Astrocyte (in vitro differentiated cells and primary cell): Measurements from ENCODE around the gene LRRC53. TPM values are rescaled to one million over a fixed set of nuclear protein-coding genes. Genes with fewer than 3 reads are reported as not detected.

Experiments used
- DNase-seq: peaks from one replicate; pipeline ENCODE4 v3.0.0-alpha.2; 2010; ENCODE audit warnings: low read depth
- FAIRE-seq: peaks from 2 replicates; lab custom pipeline; 2011; peaks lifted over from hg19 to GRCh38; lab: Jason Lieb, UNC
- H2AFZ ChIP-seq: 2 replicates; pipeline ENCODE4 v1.6.0; 2012; ENCODE audit warnings: low read depth, low read length, inconsistent platforms
- H3K27ac ChIP-seq: 2 replicates; pipeline ENCODE4 v1.5.1; 2011; ENCODE audit warnings: low read depth, low read length, inconsistent platforms
- H3K27me3 ChIP-seq: 2 replicates; pipeline ENCODE4 v1.6.0; 2011; ENCODE audit warnings: low read length, inconsistent platforms; ENCODE audit not compliant: insufficient read depth
- H3K36me3 ChIP-seq: 2 replicates; pipeline ENCODE4 v1.5.1; 2011; ENCODE audit warnings: low read length, inconsistent platforms; ENCODE audit not compliant: insufficient read depth
- H3K4me1 ChIP-seq: 2 replicates; pipeline ENCODE4 v1.5.1; 2011; ENCODE audit warnings: low read length, inconsistent platforms; ENCODE audit not compliant: insufficient read depth
- H3K4me2 ChIP-seq: 2 replicates; pipeline ENCODE4 v1.6.0; 2012; ENCODE audit warnings: low read length, inconsistent platforms
- H3K4me3 ChIP-seq: 2 replicates; pipeline ENCODE4 v1.5.1; 2011; ENCODE audit warnings: low read depth, mild to moderate bottlenecking, low read length, inconsistent platforms; ENCODE audit not compliant: insufficient read depth
- H3K79me2 ChIP-seq: 2 replicates; pipeline ENCODE4 v1.6.0; 2012; ENCODE audit warnings: mild to moderate bottlenecking, low read length, inconsistent platforms; ENCODE audit not compliant: insufficient read depth
- H3K9ac ChIP-seq: 2 replicates; pipeline ENCODE4 v1.6.0; 2012; ENCODE audit warnings: mild to moderate bottlenecking, low read length, inconsistent platforms
- H3K9me3 ChIP-seq: 2 replicates; pipeline ENCODE4 v1.5.1; 2012; ENCODE audit warnings: low read depth, mild to moderate bottlenecking, low read length, inconsistent platforms; ENCODE audit not compliant: insufficient read depth
- H4K20me1 ChIP-seq: 2 replicates; pipeline ENCODE4 v1.6.0; 2012; ENCODE audit warnings: low read length, inconsistent platforms; ENCODE audit not compliant: insufficient read depth
- H3K27ac Mint-ChIP-seq: one replicate; pipeline ENCODE4 v1.8.0; 2021; ENCODE audit warnings: mild to moderate bottlenecking, mixed read lengths; ENCODE audit not compliant: unreplicated experiment
- H3K27me3 Mint-ChIP-seq: one replicate; pipeline ENCODE4 v1.8.0; 2021; ENCODE audit warnings: low read depth, mixed read lengths; ENCODE audit not compliant: unreplicated experiment
- H3K36me3 Mint-ChIP-seq: one replicate; pipeline ENCODE4 v1.8.0; 2021; ENCODE audit warnings: low read depth, mixed read lengths; ENCODE audit not compliant: unreplicated experiment
- H3K4me1 Mint-ChIP-seq: one replicate; pipeline ENCODE4 v1.8.0; 2021; ENCODE audit warnings: low read depth, mixed read lengths; ENCODE audit not compliant: unreplicated experiment
- H3K4me3 Mint-ChIP-seq: one replicate; pipeline ENCODE4 v1.8.0; 2021; ENCODE audit warnings: mild to moderate bottlenecking, moderate library complexity, mixed read lengths; ENCODE audit not compliant: unreplicated experiment
- H3K9me3 Mint-ChIP-seq: one replicate; pipeline ENCODE4 v1.8.0; 2021; ENCODE audit warnings: mild to moderate bottlenecking, mixed read lengths; ENCODE audit not compliant: unreplicated experiment
- EZH2 ChIP-seq: IDR thresholded peaks from 2 replicates; pipeline ENCODE4 v1.6.1; 2012; ENCODE audit warnings: mild to moderate bottlenecking, low read length, inconsistent platforms; ENCODE audit not compliant: insufficient read depth
- total RNA-seq: library from RNA; stranded (reverse); gene quantifications from 2 replicates; pipeline ENCODE4 v1.2.1, GENCODE V29; 2021
- TF ChIP-seq, protein P1 (sequence below): IDR thresholded peaks from 2 replicates; pipeline ENCODE4 v1.5.1; 2011; ENCODE audit warnings: low read depth, mild to moderate bottlenecking, inconsistent platforms, low read length, moderate library complexity; ENCODE audit not compliant: insufficient read depth

Gene LRRC53
- total RNA-seq, 1 donor from 2014 or later: not detected

DNA sequence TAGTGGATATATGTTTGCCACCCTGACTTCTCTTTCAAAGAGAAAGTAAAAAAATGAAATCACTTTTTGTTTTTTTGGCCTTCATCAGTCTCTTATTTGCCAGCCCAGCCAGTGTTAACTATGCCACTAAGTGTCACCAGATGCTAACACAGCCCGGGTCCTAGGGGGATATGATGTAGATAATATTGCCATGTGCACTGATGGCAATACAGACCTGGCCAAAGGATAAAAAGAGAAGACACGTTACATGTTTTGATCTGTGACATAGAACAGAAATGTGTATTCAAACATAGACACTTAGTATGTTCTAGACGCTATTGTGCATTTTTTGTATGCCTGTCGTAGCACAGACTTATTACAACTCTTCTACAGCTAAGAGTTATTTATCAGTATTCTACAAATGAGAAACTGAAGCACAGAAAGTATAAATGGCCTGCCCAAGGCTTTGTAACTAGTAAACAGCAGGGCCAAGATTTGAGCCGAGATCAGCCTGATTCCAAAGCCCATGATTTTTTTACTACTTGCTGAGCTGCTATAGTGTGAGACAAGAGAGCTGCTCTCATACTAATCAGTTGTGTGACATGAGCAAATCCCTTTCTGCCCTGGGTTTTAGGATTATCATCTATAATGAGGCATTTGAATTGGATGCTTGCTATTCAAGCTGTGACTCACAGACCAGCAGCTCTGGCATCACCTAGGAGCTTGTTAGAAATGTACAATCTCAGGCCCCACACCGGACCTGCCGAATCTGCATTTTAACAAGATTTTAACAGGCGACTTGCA, 6.3 kb downstream of the LRRC53 start:
- Histone ChIP-seq H3K27ac (no peak overlapping the region), H3K4me2 (no peak overlapping the region), H3K4me3 (no peak overlapping the region), H3K9ac (no peak overlapping the region), H2AFZ (no peak overlapping the region), H3K4me1 (no peaks in the 10 kb centered on the region), H3K9me3 (no peaks in the 10 kb centered on the region), H3K36me3 (no peaks in the 10 kb centered on the region), H3K27me3 (peaks cover 4% of the 10 kb centered on the region), H3K79me2 (no peaks in the 10 kb centered on the region), H4K20me1 (no peaks in the 10 kb centered on the region)
- FAIRE-seq (no peak), DNase-seq (no peak)
- Mint-ChIP-seq H3K9me3 (no peaks in the 10 kb centered on the region), H3K4me3 (no peak overlapping the region), H3K27ac (no peak overlapping the region), H3K36me3 (no peaks in the 10 kb centered on the region), H3K4me1 (no peaks in the 10 kb centered on the region), H3K27me3 (no peaks in the 10 kb centered on the region)
- TF ChIP-seq EZH2: no peak
- TF ChIP-seq, protein P1, sequence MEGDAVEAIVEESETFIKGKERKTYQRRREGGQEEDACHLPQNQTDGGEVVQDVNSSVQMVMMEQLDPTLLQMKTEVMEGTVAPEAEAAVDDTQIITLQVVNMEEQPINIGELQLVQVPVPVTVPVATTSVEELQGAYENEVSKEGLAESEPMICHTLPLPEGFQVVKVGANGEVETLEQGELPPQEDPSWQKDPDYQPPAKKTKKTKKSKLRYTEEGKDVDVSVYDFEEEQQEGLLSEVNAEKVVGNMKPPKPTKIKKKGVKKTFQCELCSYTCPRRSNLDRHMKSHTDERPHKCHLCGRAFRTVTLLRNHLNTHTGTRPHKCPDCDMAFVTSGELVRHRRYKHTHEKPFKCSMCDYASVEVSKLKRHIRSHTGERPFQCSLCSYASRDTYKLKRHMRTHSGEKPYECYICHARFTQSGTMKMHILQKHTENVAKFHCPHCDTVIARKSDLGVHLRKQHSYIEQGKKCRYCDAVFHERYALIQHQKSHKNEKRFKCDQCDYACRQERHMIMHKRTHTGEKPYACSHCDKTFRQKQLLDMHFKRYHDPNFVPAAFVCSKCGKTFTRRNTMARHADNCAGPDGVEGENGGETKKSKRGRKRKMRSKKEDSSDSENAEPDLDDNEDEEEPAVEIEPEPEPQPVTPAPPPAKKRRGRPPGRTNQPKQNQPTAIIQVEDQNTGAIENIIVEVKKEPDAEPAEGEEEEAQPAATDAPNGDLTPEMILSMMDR: no peak

DNA sequence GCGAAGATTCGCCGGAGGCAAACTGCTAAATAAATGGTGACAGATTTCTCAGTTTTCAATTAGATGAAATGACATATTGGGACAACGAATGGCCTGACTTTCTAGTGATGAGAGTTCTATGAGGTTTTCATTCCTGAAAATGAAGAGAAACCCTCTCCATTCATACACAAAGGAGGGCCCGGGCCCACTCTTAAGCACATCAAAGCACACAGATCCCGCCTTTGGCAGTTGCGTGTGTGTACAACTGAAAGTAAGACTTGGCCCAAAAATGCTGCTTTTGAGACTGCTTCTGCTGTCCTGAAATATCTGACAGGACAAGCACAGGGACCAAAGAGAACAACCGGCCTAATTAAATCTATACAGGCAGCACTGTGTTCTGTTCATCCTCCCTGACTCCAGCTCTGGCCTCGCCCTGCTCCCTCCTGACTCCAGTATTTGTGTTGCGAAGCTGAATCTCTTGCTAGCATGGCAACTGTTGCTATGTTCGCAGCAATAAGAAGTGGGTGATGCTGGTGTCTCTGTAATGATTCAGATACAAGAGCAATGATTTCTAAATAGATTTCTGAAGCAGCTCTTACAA, 7.4 kb downstream of the LRRC53 start:
- DNase-seq (no peak), FAIRE-seq (no peak)
- Histone ChIP-seq H3K9ac (no peak overlapping the region), H3K79me2 (no peaks in the 10 kb centered on the region), H2AFZ (peak overlapping the region; percentile 36), H3K27ac (no peak overlapping the region), H3K36me3 (no peaks in the 10 kb centered on the region), H3K4me1 (no peaks in the 10 kb centered on the region), H3K4me3 (no peak overlapping the region), H4K20me1 (no peaks in the 10 kb centered on the region), H3K4me2 (peak overlapping the region; percentile 34), H3K27me3 (peaks cover 4% of the 10 kb centered on the region), H3K9me3 (no peaks in the 10 kb centered on the region)
- H3K27me3 Mint-ChIP-seq: no peaks in the 10 kb centered on the region
- H3K27ac Mint-ChIP-seq: no peak overlapping the region
- H3K36me3 Mint-ChIP-seq: no peaks in the 10 kb centered on the region
- H3K9me3 Mint-ChIP-seq: no peaks in the 10 kb centered on the region
- no peak overlapping the region for H3K4me3 Mint-ChIP-seq
- no peaks in the 10 kb centered on the region for H3K4me1 Mint-ChIP-seq
- TF ChIP-seq, protein P1: no peak
- TF ChIP-seq EZH2: no peak
